HG03135 (cell line): ENCODE results near the gene GTPBP1.

Source experiments
- ATAC-seq: cut with Tn5 transposase; IDR thresholded peaks from one replicate; pipeline ENCODE4 v1.9.1; 2021; ENCODE audit warnings: mild to moderate bottlenecking, moderate library complexity; ENCODE audit not compliant: unreplicated experiment

GTPBP1 gene

DNA sequence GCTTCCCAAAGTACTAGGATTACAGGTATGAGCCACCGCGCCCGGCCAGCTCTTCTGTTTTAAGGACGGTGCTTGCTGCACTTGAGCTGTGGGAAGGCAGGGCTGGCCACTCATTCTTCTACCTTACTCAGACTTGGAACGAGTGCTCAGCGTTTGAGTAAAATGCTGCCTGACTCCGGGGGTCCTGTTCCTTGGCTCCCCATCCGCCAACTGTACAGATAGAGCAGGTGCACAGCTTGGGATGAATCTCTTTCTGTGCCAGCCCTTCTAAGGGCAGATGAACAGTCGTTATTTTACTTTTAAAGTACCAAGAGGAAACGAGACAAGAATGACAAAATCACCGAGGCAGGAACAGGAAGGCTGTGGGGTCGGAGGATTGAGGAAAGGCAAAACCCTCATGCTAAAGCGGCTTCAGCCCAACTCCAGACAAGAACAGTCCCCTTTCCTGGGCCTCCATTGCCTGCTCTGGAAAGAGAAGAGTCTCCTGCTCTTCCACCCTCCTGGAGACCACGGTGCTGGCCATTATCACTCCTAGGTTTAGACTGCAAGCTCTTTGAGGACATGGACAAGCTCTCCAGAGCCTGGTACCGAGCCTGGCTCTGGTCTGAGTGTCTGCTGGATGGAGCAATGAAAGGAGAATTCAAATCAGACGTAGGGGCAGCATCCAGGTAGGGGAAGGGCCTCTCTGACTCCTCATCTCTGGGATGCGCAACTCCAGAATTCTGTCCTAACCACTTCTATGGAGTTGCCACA, 51.1 kb downstream of the GTPBP1 start:
- no peak for ATAC-seq

DNA sequence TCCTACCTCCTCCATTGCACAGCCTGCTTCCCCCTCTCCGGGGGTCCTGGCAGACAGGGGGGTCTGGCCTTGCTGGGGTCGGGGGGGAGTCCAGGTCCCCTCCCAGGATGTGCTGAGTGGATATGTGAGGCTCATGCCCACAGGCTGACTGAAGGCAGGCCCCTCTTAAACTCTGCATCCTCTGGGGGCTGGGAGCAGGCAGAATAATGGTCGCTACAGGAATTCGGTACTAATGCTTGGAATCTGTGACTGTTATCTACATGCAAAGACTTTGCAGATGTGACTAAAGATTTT, 51.7 kb downstream of the GTPBP1 start:
- ATAC-seq: no peak

DNA sequence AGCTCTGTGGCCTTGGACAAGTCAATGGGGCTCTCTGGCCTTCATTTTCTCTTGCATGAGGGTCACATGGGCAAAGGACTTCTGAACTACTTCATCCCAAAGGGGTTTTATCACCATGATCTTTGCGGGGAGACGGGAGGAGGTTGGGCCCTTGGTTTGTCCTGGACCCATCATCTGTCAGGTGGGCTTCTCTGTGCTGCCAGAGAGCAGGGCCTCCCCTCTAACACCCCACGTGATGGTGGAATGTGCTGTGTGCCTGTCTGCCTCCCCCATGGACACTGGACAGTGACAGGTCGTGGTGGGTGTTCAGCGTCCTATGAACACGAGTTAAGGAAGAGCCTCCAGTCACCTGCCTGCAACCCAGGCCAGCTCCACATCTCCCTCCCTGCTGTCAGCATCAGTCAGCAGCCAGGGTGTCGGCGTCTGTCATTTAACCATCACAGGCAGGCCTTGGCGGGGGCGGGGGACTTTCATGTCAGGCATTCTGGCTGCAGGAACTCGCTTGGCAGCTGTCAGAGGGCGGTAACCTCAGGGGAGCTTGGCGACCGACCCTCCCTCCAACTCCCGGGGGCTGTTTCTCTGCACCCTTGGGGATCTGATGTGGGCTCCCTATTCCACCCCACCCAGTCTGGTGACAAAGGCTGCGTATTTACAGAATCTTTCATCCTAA, 52.7 kb downstream of the GTPBP1 start:
- ATAC-seq: no peak

DNA sequence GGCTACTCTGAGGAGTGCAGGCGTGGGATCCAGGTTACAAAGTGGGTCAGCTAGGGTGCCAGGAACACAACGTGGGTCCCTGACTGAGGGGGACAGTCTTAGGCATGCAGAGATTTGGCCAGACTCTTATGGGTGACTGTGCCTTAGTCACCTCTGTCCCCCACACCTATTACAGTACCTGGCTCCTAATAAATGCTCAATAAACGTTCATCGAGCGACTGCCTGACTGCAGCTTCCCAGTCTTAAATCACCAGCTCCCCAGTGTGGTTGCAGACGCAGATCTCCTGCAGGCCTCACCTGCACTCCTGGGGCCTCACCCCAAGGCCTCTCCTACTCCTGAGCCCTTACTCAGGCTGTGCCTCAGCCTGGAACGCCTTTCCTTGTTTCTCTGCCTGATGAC, 53.3 kb downstream of the GTPBP1 start:
- ATAC-seq: no peak

DNA sequence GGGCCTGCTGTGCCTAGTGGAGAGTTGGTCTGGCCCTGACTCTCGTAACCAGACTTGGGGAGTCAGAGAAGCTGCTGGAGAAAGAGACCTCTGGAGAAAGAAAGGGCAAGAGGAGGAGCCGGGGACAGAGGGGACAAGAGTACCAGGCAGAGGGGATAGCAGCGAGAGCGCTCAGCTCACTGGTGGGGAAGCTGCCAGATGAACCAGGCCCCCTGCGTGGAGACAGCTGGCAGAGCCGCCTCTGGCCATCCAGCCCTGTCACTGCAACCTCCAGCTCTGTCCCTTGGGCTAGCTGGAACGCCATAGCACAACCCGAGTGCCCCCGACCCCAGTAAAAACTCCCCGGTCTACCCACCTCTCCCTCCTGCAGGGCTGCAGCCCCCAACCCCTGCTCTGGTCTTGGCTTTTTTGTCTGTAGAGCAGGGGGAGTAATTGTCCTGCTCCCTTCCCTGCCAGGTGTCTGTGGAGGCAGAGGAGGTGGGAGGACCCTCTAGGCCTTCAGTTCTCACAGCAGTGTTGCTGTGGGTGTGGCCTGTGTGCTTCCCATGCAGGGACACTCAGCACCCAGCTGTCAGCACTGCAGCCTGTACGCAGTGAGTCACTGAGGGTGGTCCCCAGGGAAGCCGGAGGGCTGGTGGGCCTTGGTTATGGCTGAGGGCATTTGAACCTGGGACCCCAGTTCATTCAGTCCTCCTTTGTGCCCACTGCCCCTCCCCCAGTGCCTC, 54.9 kb downstream of the GTPBP1 start:
- ATAC-seq: no peak

DNA sequence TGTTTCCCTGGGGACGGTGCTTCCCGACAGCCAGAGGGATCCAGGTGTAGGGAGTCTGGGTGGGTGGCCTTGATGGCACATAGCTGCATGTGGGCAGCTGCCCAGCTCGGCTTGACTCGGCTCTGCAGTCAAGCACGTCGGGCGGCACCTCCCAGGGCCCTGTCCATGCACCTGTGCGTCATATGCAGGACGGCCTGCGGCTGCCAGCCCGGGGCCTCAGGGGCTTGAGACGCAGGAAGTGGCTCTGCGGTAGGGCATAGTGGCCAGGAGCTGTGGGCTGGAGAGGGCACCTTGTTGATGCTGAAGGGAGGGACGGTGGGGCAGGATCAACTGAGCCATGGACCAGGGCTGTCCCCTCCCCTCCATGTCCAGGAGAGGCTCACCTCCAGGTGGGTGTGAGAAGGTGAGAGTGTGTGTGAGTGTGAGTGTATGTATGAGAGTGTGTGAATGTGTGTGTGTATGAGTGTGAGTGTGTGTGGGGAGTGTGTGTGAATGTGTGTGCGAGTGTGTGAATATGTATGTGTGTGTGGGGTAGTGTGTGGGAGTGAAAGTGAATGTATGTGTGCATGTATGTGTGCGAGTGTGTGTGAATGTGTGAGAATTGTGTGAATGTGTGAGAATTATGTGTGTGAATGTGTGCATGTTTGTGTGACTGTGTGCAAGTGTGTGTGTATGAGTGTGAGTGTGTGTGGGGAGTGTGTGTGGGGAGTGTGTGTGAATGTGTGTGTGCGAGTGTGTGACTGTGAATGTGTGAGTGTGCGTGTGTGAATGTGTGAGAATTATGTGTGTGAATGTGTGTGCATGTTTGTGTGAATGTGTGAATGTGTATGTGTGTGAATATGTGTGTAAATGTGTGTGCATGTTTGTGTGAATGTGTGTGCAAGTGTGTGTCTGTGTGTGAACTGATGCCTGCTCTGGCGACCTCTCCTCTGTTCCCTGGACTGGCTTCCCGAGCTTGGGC, 55.7 kb downstream of the GTPBP1 start:
- no peak for ATAC-seq

DNA sequence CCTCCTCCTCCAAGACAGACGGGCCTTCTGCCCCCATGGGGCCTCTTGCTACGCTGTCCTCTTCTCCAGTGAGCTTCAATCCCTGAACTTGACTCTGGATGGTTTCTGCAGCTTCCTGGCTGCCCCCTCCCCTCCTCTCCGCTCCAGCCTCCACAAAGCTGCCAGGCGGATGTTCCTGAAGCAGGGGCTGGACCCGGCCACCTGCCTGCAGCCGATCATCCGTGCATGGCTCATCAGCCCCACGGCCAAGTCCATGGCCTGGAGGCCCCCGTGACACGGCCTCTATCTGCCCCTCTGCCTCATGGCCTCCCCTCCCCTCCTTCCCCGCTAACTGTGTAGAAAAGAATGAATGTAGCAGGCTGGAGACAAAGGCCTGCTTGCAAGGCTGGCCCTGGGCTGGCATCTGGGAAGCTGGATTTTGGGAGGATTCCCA, 56.8 kb downstream of the GTPBP1 start:
- ATAC-seq: no peak

DNA sequence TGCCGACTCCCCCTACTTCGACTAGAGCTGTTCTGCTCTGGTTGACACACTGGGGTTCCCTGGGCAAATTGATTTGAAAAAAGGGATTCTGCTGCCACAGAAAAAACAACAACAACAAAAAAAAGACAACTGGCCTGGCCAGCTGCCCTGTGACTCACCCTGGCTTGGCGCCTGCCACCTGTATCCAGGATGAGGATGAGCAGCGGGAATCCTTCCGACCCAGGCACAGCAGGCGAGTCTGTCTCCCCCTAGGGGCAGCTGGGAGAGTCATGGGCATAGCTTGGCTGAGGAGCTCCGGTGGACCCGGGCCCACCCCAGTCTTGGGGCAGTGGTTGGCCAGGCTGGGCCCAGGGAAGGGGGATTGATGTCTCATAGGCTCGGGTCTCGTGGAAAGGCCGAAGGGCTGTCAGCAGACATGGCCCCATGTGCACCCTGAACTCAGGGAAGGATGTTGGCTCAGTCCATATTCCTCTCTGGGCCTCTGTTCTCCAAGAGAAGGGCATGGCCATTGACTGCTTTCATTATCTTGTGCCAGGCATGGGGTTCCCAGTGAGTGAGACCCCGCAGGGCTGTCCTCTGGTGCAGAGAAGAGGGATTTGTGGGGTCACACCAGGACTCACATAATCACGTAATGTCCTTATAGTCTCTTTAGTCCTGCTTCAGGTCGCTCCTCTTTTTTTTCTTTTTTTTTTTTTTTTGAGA, 60.5 kb downstream of the GTPBP1 start:
- ATAC-seq: no peak

DNA sequence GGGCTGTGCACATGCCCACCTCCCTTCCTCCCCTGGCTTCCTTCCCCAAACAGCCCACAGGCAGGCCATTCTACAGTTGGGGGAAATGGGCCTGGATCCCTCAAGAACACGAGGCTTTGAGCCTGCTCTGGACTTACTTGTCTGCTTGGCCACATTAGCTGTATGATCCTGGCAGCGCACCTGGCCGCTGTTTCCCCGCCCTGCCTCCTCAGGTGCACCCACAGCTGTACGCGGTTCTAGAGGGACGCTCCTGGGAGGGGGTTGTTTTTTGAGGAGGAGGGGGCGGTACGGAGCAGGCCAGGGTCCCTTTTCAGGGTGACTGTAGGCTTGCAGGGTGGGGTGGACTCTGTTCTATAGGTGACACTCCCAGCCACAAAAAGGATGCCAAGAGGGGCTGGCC, 61.6 kb downstream of the GTPBP1 start:
- no peak for ATAC-seq

DNA sequence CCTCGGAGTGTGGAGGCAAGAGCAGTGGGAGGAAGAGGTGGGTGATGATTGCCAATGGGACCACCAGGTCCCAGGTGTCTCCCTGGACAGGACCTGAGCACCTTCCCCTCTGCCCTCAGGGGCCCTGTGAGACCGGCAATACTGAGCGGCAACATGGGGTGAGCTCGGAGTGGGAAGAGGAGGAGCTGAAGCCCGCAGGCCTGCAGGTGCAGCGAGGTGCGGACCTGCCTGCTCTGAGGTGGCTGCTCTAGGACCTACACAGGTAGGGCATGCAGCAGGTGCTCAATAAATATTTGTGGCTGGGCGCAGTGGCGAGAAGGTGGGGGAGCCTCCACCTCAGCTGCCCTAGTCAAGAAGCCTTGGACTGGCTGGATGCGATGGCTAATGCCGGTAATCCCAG, 62.3 kb downstream of the GTPBP1 start:
- ATAC-seq: no peak

DNA sequence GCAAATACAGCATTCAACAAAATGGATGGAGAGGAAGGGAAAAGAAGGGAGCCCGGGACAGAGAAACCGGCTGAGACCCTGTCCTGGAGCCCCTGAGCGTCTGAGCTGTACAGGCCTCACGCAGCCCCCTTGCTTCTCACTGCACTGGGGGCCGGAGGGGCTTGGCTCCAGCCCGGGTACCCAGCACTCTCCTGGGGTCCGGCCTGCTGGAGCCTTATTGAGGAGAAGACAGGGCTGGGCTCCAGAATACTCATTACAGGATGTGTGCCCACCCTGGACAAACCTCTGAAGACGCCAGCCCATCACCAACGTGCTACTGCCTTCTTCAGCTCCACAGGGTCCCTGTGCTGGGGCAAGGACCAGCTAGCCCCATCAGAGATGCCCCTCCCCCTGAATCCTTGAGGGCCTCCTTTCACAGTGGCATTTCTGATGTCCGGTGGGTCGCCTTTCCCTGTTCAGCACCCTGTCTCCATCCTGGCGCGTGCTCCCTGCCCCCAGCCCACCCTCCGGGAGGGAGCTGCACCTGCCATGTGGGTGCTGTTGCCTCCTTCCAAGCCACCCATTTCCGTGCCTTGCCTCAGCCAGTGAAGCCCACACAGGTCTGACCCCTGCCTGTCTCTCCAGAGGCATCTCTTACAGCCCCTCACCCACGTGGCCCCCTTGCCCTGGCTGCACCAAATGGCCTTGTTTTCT, 64.7 kb downstream of the GTPBP1 start:
- no peak for ATAC-seq

DNA sequence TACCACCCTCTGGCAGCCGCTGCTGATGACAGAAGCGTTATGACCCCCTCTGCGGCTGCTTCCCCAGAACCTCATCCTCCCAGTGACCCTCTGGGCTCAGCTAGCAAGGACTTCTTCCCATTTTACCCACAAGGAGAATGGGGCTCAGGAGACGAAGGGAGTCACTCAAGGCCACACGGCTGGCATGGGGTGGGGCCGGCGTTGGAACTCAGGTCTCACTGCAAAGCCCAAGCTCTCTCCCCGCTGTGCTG, 66.8 kb downstream of the GTPBP1 start:
- no peak for ATAC-seq

DNA sequence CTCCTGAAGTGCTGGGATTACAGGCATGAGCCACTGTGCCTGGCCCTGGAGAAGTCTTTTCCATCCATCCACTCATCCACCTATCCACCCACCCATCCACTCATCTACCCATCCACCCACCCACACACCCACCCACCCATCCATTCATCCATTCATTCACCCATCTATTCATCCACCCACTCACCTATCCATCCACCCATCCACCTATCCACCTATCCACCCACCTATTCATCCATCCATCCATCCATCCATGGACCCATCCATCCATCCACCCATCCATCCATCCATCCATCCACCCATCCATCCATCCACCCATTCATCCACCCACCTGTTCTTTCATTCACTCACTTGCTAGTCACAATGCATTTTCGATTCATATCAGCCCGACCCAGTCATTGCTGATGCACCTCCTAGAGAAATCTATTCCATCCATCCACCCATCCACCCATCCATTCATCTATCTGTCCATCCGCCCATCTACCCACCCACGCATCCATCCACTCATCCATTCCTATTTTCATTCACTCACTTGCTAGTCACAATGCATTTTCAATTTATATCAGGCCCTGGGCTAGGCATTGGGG, 67.7 kb downstream of the GTPBP1 start:
- ATAC-seq: no peak

DNA sequence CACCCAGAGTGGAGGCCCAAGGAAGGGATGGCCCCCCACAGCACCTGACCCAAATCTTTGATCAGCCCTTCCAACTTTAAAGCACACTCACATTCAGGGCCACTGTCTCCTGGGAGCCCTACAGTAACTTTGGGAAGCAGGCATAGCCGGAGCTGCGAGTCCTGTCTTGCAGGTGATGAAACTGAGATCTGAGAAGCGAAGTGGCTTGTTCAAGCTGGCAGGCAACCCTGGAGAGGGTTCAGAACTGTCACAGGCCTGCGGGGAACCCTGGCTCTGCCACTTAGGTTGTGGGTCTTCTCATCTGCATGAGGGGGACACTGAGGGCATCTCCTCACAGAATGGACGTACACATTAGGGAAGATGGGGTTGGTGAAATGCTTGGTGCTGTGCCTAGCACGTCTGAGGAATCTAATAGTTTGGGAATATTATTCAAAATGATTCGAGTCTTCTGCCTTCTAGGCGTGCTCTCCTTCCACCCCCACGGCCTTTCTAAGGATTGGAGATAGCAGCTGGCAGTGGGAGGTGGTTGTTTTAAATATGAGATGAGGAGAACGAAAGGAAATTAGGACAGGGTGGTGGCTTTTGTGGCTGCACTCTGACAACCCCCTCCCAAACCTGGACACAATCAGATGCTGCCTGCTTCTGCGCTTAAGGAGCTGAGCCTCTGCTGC, 68.9 kb downstream of the GTPBP1 start:
- ATAC-seq: no peak

DNA sequence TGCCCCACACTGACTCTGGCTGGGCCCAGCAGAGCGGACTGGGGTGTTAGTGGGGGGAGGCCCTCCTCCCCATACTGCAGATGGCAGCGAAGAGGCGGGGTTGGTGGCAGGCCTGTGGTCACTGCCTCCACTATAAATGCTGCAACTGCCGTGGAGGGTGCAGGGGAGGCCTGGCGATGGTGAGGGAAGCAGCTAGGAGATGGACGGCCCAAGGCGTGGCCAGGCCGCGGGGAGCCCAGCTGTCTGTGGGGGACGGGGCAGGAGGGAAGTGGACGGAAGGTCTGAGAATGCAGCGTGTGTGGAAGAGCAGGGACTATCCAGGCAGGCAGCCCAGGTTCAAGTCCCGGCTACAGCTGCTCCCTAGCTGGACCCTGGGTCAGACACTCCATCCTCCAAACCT, 69.9 kb downstream of the GTPBP1 start:
- no peak for ATAC-seq

DNA sequence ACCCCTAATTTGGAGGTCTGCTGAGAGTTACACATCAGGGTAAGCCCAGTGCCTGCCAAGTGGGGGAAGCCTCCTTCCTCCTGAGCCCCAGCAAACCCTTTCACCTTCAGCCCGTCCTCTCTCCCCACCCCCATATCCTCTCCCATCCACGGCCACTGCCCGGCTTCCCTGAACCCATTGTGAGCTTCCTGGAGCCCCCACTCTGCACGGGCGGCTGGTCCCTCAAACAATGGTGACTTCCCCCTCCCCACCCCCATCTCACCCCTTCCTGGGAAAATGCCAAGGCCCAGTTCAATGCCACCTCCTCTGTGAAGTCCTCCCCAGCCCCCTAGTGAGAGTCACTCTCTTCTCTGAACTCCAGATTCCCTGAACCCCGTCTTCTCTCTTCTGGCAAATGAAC, 70.3 kb downstream of the GTPBP1 start:
- no peak for ATAC-seq

DNA sequence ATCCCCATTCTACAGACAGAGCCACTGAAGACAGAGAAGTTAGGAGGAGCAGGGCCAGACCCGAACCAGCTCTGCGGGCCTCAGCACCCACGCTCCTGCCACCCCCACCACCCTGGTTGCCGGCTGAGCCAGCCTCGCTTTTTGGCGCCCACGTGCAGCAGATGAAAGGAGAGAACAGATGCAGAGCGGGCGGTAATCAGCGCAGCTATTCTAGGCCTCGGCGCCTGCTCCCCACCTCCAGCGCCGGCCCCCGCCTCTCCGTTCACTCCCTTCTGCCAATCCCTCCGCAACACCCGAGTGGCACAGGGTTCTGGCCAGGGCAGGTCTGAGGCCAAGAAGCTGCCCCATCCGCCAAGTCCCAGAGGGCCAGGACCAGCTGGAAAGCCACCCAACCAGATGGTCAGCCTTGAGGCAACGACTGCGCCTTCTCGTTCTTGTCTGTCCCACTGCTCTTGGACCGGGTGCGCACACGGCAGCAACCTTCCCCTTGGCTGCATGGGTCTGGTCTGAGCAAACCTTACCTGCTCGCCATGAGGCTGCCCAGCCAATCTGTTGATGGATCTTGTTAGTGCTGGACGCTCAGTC, 71.4 kb downstream of the GTPBP1 start:
- no peak for ATAC-seq

DNA sequence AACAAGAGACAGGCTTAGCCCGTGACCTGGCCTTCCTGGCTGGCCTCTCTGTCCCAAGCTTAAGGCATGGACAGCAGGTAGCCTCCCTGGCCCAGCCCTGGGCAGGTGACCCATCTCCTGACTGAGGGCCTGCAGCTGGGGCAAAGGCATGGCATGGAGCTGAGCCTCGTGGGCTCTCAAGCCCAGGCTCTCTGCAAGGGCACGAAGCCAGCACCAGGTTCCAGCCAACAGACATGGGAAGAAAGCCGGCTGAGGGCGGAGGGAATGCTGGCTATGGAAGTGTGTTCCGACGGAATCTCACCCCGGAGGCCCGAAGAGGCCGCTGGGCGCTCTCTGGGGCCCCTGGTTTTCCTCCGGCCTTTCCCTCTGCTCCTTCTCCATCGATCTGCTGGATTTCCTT, 75.3 kb downstream of the GTPBP1 start:
- ATAC-seq: no peak
